Stimulated activated CD8-positive, alpha-beta memory T cell treated with anti-CD3 and anti-CD28 coated beads, Interleukin-7, amount 100 ng/mL, for 1 hour (primary cell): Measurements from ENCODE around the gene PNMT.

Experiments used
- DNase-seq, 2 donors: peaks; one replicate each; pipeline ENCODE4 v3.0.0-alpha.2; 2020; ENCODE audit warnings: low read depth in 2 of 2

The PNMT gene

DNA sequence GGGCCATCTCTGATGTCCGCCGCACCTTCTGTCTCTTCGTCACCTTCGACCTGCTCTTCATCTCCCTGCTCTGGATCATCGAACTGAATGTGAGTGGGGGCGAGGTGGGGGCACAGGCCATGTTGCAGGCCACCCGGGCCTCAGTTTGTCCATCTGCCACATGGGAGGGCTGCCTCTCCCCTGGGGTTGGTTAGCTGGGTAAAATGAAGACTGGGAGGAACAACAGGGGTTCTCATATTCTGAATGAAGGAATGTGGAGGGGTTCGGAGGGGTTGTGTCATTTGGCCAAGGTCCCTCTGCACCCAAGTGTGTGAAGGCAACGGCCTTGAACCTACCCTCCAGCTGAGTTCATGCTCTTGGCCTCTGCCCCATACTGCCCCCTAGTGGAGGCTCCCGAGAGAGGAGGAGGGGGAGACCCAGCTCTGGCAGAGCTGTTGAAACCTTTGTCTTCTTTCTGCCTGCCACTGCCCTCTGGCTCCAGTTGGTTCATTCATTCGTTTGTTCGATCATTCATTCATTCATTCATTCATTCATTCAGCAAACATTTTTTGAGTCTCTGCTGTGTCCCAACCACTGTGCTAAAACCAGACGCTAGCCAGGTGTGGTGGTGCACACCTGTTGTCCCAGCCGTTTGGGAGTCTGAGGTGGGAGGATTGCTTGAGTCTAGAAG lies 14.5 kb upstream of the PNMT start:
- DNase-seq, result peak; percentile 43 to 70

DNA sequence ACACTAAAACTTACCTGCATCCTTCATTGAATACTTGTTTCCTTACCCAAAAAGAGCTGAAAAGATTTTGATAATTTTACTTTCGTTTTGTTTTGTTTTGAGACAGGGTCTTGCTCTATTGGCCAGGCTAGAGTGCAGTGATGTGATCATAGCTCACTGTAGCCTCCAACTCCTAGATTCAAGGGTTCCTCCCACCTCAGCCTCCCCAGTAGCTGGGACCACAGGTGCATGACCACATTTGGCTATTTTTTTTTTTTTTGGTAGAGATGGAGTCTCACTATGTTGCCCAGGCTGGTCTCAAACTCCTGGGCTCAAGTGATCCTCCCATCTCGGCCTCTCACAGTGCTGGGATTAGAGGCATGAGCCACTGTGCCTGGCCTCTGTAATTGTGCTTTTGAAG lies 13.1 kb upstream of the PNMT start:
- no peak for DNase-seq

DNA sequence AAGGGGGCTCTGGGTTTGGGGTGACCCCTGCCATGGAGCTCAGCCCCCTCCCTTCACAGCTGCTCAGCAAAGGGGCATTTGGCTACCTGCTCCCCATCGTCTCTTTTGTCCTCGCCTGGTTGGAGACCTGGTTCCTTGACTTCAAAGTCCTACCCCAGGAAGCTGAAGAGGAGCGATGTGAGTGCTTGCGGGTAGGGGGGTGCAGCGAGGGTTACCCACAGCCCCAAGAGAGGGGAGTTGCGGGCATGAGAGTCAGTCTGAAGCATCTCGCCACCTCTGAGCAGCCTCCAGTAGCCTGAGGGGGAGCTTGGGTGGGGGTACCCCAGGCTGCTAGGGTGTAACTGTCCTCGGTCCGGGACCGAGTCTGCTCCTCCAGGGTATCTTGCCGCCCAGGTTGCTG lies 9.9 kb upstream of the PNMT start:
- no peak for DNase-seq

DNA sequence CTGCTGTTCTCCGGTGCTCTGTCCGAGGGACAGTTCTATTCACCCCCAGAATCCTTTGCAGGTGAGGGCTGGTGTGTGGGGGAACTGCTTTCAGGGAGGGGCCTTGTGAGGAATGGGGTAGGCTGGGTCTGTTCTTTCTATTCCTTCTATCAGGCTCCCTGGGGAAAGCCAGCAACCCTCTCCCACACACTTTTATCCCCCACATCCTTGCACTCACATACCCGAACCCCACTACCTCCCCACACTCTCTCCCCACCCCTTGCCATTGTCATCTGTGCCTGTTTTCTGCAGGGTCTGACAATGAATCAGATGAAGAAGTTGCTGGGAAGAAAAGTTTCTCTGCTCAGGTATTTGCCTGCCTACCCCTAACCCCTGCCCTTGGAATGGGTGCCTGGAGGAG lies 9.5 kb upstream of the PNMT start:
- no peak for DNase-seq

DNA sequence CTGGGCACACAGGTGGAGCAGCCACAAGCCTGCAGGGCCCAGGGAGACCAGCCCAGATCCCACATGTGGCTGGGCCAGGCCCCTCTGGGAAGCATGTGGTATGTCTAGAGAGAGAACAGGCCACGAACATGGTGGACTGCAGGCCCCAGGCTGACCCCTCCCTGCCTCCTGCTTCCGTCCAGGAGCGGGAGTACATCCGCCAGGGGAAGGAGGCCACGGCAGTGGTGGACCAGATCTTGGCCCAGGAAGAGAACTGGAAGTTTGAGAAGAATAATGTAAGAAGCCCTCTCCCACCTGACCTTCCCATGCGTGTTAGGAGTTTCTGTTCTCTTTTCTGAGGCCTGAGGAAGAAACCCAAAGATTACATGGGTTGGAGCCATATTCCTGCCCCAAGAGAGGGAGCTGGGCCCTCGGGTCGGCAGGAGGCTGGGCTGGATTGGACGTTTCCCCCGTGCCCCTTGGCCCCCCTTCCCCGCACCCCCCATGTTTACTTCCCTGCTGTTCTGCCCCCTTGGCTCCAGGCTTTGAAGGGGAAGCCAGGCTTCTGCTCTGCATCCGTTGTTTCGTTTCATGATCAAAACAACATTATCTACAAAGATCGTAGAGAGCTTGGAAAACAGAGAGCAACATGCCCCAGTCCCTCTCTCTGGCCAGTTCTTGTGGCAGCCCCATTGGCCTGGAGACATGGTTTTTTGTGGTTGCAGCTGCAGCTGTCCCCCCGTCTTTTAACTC lies 8.8 kb upstream of the PNMT start:
- DNase-seq, result no peak

- DNase-seq, result no peak
Measured at GRCh38 chr17:39660011-39660360, 8.3 kb upstream of the PNMT start.

GRCh38 chr17:39660397-39661385 lies 7.6 kb upstream of the PNMT start:
- DNase-seq, result no peak

GRCh38 chr17:39661744-39662541 lies 6.3 kb upstream of the PNMT start:
- DNase-seq, result no peak

DNA sequence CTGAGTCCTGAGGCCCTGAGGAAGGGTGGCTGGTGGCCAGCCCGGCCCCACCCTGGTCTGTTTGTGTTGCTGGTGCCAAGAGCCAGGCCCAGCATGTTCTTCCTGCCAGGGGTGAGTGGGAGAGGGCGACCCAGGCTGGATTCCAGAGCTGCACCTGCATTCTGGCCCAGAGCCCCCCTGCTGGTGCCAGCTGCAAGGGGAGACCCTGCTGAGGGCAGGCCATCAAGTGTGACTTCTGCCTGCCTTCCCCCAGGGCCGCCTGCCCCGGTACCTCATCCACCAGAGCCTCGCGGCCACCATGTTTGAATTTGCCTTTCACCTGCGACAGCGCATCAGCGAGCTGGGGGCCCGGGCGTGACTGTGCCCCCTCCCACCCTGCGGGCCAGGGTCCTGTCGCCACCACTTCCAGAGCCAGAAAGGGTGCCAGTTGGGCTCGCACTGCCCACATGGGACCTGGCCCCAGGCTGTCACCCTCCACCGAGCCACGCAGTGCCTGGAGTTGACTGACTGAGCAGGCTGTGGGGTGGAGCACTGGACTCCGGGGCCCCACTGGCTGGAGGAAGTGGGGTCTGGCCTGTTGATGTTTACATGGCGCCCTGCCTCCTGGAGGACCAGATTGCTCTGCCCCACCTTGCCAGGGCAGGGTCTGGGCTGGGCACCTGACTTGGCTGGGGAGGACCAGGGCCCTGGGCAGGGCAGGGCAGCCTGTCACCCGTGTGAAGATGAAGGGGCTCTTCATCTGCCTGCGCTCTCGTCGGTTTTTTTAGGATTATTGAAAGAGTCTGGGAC lies 5.5 kb upstream of the PNMT start:
- DNase-seq, result no peak

DNA sequence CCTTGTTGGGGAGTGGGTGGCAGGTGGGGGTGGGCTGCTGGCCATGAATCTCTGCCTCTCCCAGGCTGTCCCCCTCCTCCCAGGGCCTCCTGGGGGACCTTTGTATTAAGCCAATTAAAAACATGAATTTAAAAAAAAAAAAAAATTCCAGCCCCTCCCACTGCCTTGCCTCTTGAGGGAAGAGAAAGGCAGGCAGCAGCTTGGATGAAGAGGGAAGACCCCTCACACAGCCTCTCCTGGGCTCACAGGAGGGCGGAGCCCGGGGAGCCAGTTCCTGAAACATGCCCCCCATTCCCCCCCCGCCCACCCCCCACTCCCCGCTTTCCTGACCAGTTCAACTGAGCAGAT lies 4.9 kb upstream of the PNMT start:
- no peak for DNase-seq

GRCh38 chr17:39663688-39664580 lies 4.3 kb upstream of the PNMT start:
- no peak for DNase-seq

DNA sequence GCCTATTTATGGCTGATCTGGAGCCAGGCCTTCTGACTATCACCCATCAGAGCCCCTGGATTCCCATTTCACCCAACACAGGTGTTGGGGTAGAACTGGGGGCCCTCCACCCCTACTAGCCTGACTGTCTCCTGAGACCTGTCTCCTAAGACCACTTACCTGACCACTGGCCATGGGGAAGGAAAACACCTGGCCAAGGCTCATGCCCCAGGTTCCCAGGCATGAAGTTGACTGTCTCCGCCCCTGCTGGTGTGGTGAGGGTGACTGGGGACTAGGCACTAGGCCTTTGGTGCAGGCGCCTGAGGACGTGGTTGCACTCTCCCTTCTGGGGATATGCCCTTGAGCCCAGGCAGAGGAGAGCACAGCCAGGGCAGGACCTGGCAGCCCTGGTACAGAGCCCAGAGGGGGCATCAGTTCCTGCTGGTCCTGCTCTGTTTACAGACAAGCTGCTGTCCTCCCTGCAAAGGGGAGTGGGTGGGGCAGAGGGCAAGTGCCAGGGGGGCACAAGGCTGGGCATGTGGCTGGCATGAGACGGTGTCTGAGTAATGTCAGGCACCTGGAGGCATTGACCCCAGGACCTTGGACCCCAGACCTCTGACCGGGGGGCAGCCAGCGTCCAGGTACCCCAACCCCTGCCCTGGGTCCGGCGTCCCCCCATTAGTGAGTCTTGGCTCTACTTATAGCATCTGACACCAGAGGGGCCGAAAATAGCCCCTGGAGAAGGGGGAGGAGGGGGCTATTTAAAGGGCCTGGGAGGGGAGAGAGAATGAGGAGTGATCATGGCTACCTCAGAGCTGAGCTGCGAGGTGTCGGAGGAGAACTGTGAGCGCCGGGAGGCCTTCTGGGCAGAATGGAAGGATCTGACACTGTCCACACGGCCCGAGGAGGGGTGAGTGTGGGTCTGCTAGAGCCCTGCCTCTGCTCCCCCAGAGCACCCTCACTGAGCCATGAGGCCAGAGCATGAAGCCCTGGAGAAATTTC lies 3.4 kb upstream of the PNMT start, which contains the start of gene TCAP:
TCAP (plus strand) TSS at position 769 of the 981 bp plus-strand sequence; CDS start at position 780, 11 bp downstream.
- DNase-seq, result no peak

DNA sequence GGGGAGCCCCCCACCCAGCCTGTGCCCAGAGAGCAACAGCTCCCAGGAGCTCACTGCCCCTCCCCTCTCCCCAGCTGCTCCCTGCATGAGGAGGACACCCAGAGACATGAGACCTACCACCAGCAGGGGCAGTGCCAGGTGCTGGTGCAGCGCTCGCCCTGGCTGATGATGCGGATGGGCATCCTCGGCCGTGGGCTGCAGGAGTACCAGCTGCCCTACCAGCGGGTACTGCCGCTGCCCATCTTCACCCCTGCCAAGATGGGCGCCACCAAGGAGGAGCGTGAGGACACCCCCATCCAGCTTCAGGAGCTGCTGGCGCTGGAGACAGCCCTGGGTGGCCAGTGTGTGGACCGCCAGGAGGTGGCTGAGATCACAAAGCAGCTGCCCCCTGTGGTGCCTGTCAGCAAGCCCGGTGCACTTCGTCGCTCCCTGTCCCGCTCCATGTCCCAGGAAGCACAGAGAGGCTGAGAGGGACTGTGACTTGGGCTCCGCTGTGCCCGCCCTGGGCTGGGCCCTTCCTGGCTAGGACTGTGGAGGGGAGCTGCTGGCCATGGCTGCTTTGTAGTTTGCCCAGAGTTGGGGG lies 2.5 kb upstream of the PNMT start:
- no peak for DNase-seq

GRCh38 chr17:39666231-39666600 lies 2.0 kb upstream of the PNMT start:
- no peak for DNase-seq

- no peak for DNase-seq
Measured at GRCh38 chr17:39666601-39667261, 1.5 kb upstream of the PNMT start.

DNA sequence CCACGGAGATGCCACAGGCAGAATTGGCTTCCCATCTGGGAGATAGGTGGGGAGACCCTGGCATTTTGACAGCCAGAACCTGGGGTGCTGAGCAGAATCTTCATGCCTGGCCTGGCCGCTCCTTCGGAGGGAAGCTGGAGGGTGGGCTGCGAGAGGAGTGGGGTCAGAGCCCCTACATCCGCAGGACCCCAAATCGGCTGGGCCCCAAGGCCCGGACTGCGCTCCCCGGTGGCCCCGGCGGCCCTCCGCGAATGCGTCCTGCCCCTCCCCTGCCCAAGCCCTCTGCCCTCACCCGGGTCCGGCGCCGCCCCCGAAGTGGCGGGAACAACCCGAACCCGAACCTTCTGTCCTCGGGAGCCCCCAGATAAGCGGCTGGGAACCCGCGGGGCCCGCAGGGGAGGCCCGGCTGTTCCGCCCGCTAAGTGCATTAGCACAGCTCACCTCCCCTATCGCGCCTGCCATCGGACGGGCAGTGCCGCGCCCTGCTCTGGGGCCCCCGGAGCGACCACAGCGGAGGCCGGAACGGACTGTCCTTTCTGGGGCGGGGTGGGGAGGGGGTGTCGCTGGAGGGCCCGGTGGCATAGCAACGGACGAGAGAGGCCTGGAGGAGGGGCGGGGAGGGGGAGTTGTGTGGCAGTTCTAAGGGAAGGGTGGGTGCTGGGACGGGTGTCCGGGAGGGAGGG lies 850 bp upstream of the PNMT start:
- no peak for DNase-seq
